ENCODE measurements around the gene STAM. TPM values are rescaled to one million over a fixed set of nuclear protein-coding genes. Genes with fewer than 3 reads are reported as not detected.

Gene STAM
- total RNA-seq, 1 experiment from 2014 or later, result 29.3 TPM

- H3K36me3 Mint-ChIP-seq (ENCODE audit: insufficient read depth in 1 of 3, low read depth in 3 of 3), result no peaks in the 10 kb centered on the region
- no peak overlapping the region for H3K4me3 Mint-ChIP-seq
- no peak overlapping the region for H2BK12ac ChIP-seq (ENCODE audit: insufficient read length, low read depth, low read length)
- no peak overlapping the region for H4K8ac ChIP-seq (replicated peaks; ENCODE audit: insufficient read length, low read depth, low read length)
- H3K23ac ChIP-seq (ENCODE audit: insufficient read length, low read depth, low read length), result no peak overlapping the region
- peaks cover 10% of the 10 kb centered on the region; the same call in 1 of the 2 replicates for H3K4me1 ChIP-seq (ENCODE audit: insufficient read depth, low read length)
- DNase-seq, result no peak
- H2AK5ac ChIP-seq (ENCODE audit: insufficient read length, low read length), result no peak overlapping the region
- no peaks in the 10 kb centered on the region for H3K79me1 ChIP-seq (ENCODE audit: insufficient read depth, low read depth, low read length, poor library complexity, severe bottlenecking)
- H3T11ph ChIP-seq (ENCODE audit: low read length), result no peak overlapping the region
- TF ChIP-seq CTCF (conservative IDR thresholded peaks at IDR 0.05), result no peak
- H3K9me3 ChIP-seq (ENCODE audit: control insufficient read depth, low read depth, low read length), result no peaks in the 10 kb centered on the region
- no peak overlapping the region for H2BK20ac ChIP-seq (ENCODE audit: low read depth, low read length, poor library complexity, severe bottlenecking)
- H3K4me1 Mint-ChIP-seq, result peaks cover 53 to 59% of the 10 kb centered on the region in 2 experiments
- H3K4me2 ChIP-seq (ENCODE audit: insufficient read depth, insufficient read length, low read length), result no peak overlapping the region
- no peak overlapping the region for H4K5ac ChIP-seq (ENCODE audit: insufficient read length, low read depth, low read length)
- H3K27me3 ChIP-seq (ENCODE audit: insufficient read depth, low read length), result no peaks in the 10 kb centered on the region
- no peak overlapping the region for H3K4ac ChIP-seq (ENCODE audit: low read depth, low read length)
- H3K56ac ChIP-seq (ENCODE audit: insufficient read length, low read depth, low read length), result no peak overlapping the region
- no peak overlapping the region for H3K18ac ChIP-seq (ENCODE audit: insufficient read length, low read depth, low read length)
- no peak overlapping the region for H2AFZ ChIP-seq (ENCODE audit: low read length)
- no peak overlapping the region for H2BK5ac ChIP-seq (ENCODE audit: insufficient read length, low read length)
- H3K27me3 Mint-ChIP-seq (ENCODE audit: low read depth), result no peaks in the 10 kb centered on the region
- H3K14ac ChIP-seq (ENCODE audit: insufficient read depth, low read length), result no peak overlapping the region
- H3K9ac ChIP-seq (ENCODE audit: extremely low read depth, insufficient read length, low read length), result no peak overlapping the region
- no peak overlapping the region for H3K27ac ChIP-seq (ENCODE audit: insufficient read length, low read depth, low read length)
- peaks cover 6% of the 10 kb centered on the region; the same call in 1 of the 2 replicates for H3K79me2 ChIP-seq (ENCODE audit: insufficient read depth, low read length)
- no peak overlapping the region for H2BK15ac ChIP-seq (ENCODE audit: low read depth, low read length)
- H3K23me2 ChIP-seq (ENCODE audit: insufficient read length, low read depth, low read length, poor library complexity, severe bottlenecking), result no peaks in the 10 kb centered on the region
- no peak overlapping the region; a peak in 1 of 7 replicates for H3K27ac Mint-ChIP-seq
- no peaks in the 10 kb centered on the region for H3K9me3 Mint-ChIP-seq
- no peaks in the 10 kb centered on the region for H4K20me1 ChIP-seq (ENCODE audit: control insufficient read depth, insufficient read depth, insufficient read length)
- no peak overlapping the region for H4K91ac ChIP-seq (ENCODE audit: insufficient read length, low read depth, low read length)
- H2BK120ac ChIP-seq (ENCODE audit: low read depth, low read length, poor library complexity, severe bottlenecking), result no peak overlapping the region
Observed at GRCh38 chr10:17674566-17674965, 30.6 kb downstream of the STAM start.

Data from H9 (cell line).